HFF-Myc (cell line): Measurements from ENCODE around the gene SPON2.
"Not testable (repeated sequence)": the region's sequence is repeated elsewhere in the genome, so short reads cannot be mapped to it uniquely, and the experiment has no call there.

Experiments used
- DNase-seq: peaks from one replicate; pipeline ENCODE4 v3.0.0-alpha.2; 2011; ENCODE audit warnings: low read depth; ENCODE audit errors: extremely low read depth
- H3K4me3 ChIP-seq: replicated peaks from 2 replicates; pipeline ENCODE4 v1.5.1; 2011; ENCODE audit warnings: low read depth, mild to moderate bottlenecking, control low read depth, low read length
- CTCF ChIP-seq: IDR thresholded peaks from 2 replicates; pipeline ENCODE4 v1.5.1; 2012; ENCODE audit warnings: mild to moderate bottlenecking, low read depth, low read length, control low read depth; ENCODE audit errors: missing control alignments

Gene SPON2

GRCh38 chr4:1126506-1126905 lies 45.9 kb downstream of the SPON2 start:
- no peak for DNase-seq
- H3K4me3 ChIP-seq, result no peak overlapping the region
- no peak for TF ChIP-seq CTCF

GRCh38 chr4:1125466-1125865 lies 46.9 kb downstream of the SPON2 start:
- not testable (repeated sequence) for DNase-seq, H3K4me3 ChIP-seq

GRCh38 chr4:1124818-1125217 lies 47.6 kb downstream of the SPON2 start:
- H3K4me3 ChIP-seq, result no peak overlapping the region
- DNase-seq, result no peak
- no peak for TF ChIP-seq CTCF

GRCh38 chr4:1122505-1122904 lies 49.9 kb downstream of the SPON2 start:
- no peak for DNase-seq
- no peak for TF ChIP-seq CTCF
- no peak overlapping the region for H3K4me3 ChIP-seq
